HG03460 (cell line): ENCODE results near the gene ICOSLG.
"Not testable (repeated sequence)": the region's sequence is repeated elsewhere in the genome, so short reads cannot be mapped to it uniquely, and the experiment has no call there.

Experiments
- ATAC-seq: cut with Tn5 transposase; IDR thresholded peaks from one replicate; pipeline ENCODE4 v1.9.1; 2021; ENCODE audit not compliant: unreplicated experiment

ICOSLG gene

DNA sequence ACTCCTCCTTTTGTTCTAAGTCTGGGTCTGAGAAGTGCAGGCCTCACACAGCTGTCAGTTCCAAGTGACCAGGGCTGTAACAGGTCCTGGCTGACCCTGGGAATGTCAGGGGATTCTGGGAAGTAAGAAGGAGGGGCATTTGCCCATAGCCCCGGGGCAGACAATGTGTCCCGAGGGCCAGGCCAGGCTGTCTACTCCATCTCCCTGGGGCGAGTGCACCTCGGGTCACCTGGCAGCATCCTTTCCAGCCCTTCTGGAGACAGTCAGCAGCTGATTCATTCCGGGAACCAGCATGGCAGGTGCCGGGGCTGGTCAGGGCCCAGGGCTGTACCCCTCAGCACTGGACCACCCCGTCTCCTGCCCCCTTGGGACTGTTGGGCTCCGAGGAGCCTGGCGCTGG, 13.1 kb downstream of the ICOSLG start:
- ATAC-seq = not testable (repeated sequence)

GRCh38 chr21:44225605-44226004, 15.1 kb downstream of the ICOSLG start:
- ATAC-seq = not testable (repeated sequence)

DNA sequence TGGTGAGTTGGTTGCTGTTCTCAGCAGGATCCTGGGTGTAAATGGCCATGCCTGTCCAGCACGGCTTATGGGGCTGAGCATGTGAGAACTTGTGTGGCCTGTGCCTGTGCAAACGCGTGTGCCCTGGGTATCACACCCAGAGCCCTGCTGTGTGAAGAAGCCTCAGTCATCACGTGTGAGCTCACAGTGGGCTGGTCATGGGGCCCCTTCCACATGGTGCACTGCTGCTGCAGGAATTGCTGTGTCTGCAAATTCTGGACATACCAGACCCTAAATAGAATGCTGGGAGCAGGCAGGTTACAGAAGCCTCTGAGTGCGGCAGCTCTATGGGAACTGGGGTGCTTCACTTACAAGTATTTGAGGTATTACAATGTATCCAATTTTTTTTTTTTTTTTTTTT, 17.4 kb downstream of the ICOSLG start:
- ATAC-seq = not testable (repeated sequence)

DNA sequence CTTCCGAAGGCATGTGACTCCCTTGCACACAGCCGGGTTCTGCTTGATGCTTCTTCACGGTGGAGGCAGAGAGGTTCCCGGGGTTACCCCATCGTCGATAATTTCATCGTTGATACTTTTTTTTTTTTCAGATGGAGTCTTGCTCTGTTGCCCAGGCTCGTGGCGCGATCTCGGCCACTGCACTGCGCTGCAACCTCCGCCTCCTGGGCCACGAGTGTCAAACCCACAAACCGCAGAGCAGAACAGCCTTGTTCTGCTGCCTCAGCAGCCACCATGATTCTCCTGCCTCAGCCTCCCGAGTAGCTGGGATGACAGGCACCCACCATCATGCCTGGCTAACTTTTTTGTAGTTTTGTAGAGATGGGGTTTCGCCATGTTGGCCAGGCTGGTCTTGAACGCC, 20.1 kb downstream of the ICOSLG start:
- not testable (repeated sequence) for ATAC-seq

DNA sequence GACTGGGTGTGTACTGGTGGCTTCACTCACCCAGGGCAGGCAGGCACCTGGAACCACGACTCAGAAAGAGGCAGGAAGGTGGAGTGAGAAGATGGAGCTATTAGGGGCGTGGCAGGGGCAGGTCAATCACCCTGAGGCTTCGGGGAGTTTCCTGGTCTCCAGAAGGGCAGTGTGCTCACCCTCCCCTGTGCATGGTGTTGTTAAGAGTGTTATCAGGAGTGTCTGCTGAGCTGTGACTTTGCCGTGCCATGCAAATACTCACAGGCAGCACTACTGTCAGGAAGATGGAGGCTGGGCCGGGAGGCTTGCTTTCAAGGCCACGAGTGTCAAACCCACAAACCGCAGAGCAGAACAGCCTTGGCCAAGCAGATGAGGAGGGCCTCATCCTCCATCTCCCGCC, 22.3 kb downstream of the ICOSLG start:
- not testable (repeated sequence) for ATAC-seq

- not testable (repeated sequence) for ATAC-seq
Measured at GRCh38 chr21:44211978-44212377, 28.8 kb downstream of the ICOSLG start.

- not testable (repeated sequence) for ATAC-seq
Measured at GRCh38 chr21:44211574-44211973, 29.2 kb downstream of the ICOSLG start.

- not testable (repeated sequence) for ATAC-seq
Measured at GRCh38 chr21:44207860-44208646, 32.7 kb downstream of the ICOSLG start.

DNA sequence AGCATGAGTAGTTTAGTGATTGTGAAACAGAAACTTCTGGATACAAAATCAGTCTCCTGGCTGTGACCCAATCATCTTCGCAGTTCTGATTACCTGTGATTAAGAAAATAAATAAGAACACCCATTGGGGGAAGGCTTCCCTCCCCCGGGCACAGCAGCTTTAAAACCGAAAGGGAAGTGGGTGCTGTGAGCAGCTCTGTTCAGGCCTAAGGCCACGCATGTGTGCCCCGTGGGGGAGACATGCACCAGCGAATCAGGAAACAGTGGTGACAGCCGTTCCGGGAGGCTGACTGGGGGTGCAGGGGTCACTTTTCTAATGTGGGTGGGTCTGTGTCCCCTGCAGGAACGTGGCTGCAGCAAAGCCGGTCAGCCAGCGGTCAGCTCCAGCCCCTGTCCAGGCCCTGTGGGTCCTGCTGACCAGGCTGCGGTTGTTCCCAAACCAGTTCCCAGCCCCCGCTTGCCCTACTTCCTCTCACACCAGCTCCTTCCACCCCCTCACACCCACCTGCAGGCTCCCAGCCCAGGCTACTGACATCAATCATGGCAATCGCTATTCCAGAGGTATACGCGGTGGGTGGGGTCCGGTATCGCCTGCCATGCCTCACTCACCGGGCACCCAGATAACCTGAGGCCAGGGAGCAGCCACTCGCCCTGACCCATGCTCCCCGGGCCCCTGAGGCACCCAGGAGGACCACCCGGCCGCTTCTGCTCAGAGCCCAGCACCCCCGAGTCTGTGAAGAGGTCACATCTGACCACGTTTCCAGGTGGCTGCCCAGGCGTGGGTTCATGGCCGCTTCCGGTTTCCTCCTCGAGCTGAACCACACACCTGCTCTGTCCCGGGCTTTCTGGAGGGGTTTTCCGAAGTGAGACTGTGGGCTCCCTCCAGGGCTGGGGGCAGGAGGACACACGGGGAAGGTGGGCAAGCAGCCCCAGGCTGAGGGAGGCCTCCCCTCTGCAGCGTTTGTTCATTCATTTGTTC, 33.8 kb downstream of the ICOSLG start:
- ATAC-seq = peak; percentile 63

DNA sequence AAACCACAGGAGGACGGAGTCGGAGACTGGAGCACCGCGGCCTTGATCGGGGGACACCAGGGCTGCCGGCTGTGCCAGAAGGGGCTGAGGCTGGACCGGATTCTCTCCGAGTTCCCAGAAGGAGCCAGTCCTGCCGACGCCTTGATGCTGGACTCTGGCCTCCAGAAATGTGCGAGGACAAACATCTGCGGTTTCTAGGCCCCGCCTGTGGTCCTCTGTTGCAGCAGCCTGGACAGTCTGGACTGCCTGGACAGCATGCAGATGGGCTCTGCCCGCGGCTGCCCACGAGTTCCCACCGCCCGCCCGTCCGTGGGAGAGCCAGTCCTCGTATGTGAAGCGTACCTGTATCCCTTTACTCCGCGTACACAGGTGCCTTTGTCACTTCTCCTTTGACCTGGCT, 34.6 kb downstream of the ICOSLG start:
- ATAC-seq = not testable (repeated sequence)

- not testable (repeated sequence) for ATAC-seq
Measured at GRCh38 chr21:44202590-44203299, 38.0 kb downstream of the ICOSLG start.

DNA sequence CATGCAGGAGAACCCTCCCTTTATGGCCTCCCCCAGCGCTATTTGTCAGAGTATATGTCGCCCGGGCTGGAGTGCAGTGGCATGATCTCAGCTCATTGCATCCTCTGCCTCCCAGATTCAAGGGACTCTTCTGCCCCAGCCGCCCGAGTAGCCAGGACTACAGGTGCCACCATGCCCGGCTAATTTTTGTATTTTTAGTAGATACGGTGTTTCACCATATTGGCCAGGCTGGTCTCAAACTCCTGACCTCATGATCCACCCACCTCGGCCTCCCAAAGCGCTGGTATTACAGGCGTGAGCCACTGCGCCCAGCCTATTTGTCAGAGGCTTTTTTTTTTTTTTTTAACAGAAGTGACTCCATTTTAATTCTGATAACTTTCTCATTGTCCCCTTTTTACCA, 40.7 kb downstream of the ICOSLG start:
- not testable (repeated sequence) for ATAC-seq

- ATAC-seq = no peak
Measured at GRCh38 chr21:44199448-44199847, 41.3 kb downstream of the ICOSLG start.

DNA sequence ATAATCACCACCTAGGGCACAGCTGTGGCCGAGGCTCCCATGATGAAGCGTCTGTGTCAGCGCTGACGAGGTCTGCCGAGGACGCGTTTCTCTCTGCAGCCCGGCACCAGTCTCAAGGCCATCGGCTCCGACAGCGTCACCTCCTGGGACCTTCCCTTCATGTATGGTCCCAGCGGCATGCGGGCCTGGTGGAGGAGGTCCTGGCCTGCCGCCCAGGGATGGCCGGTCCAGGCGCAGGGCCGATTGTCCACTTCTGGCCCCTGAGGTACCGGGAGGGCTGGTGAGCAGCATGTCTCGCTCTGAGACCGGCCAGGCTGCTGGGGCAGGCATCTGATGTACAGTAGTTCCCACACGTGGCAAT, 43.6 kb downstream of the ICOSLG start:
- not testable (repeated sequence) for ATAC-seq

DNA sequence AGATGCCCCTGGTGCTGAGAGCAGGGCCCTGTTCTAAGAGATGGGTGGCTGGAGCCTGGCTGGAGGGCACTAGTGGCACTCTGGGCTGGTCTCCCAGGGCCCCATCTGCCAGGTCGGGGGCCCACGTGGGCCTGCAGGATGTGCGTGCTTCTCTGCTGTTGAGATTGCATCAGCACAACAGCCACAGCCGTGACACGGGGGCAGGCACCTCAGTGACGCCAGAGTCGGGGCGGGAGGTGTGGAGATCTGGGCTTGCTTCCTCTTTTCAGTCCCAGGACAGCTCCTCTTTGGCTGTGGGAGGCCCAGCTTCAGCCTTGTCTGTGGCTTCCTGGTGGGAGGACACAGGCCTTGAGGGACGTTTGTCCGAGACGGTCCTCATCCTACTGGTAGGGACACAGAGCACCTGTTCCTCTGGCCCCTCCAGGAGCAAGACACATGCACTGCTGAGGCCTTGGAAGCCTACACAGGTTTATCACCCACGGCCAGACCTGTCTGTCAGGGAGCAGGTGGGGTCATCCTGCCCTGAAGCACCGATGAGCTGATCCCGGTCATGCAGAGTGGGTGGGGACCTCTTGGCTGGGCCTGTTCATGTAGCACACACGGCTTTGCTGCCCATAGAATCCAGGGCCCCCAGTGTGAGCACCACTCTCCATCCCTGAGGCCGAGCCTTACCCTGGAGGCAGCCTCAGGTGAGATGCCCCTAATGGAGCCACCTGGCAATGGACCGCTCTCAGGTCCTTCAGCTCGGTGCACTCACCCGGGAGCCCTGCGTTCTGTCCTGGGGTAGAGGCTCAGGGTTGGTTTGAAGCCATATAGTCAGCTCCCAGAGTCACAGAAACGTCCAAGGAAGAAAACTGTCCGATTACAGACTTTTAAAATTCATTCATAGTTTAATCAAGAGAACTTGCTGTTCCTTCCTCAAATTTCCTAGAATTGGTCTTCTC, 44.3 kb downstream of the ICOSLG start:
- ATAC-seq = not testable (repeated sequence)

- ATAC-seq = not testable (repeated sequence)
Measured at GRCh38 chr21:44194888-44195287, 45.9 kb downstream of the ICOSLG start.

GRCh38 chr21:44194451-44194850, 46.3 kb downstream of the ICOSLG start:
- ATAC-seq = not testable (repeated sequence)

DNA sequence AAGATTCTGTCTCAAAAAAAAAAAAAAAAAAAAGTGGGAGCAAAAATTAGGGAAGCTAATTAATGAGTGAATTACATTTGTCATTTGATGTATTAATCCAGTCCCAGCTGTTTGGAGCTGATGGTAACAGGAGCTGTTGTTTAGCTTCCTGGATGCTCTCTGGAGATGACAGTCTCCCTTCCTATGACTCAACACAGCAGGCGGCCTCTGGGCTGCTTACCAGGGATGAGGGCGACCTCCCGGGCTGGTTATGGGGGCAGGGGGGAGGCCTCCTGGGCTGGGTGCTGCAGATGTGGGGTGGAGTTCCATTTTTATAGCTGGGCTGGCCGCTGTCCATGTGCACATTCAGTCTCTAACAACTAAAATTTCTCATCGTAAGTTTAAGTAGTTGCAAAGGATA, 47.6 kb downstream of the ICOSLG start:
- ATAC-seq = not testable (repeated sequence)

DNA sequence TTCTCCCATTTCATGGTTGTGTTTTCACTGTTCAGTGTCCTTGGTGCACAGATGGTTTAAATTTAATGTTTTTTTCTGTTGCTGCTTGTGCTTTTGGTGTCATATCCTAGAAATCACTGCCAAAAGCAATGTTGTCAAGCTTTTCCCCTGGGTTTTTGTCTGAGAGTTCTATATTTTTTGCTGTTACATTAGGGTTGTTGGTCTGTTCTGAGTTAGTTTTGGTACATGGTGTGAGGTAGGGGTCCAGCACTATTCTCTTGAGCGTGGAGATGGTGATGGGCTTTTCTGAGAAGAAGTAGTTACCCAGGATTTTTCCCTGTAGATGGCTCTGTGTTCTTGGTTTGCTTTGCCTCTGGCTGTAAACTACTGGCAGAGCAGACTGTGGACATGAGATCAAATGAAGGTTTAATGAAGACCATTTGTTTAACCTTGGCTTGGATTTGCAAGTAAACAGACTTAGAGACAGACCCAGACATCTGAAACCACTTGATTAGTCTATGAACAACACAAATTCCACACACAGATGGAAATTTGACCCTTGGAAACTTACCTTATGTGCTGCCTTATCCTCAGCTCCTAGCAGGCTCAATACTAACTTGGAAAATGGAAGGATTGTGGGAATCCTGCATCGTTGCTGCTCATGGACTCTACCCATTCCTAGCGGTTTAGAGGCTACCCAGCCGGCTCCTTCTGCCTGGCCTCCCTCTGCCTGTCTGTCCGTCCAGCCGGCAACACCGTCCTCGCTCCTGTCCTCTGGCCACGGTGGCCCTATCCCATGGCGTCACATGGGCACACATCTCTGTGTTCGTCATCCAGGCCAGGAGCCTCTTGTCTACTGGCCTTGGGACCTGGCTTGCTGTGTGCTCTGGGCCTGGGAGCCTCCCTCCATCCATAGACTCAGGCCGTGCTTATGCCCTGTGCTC, 50.1 kb downstream of the ICOSLG start:
- ATAC-seq = not testable (repeated sequence)
